Muscle layer of colon (tissue), 2 donors: ENCODE results near the gene HPCAL1.
"Not testable (repeated sequence)": the region's sequence is repeated elsewhere in the genome, so short reads cannot be mapped to it uniquely, and the experiment has no call there.

Experiments used
- H3K27ac ChIP-seq: one replicate; pipeline ENCODE4 v1.7.0; 2013; ENCODE audit warnings: low read depth, mild to moderate bottlenecking, low read length, moderate library complexity
- H3K27me3 ChIP-seq, 2 donors: one replicate each; pipeline ENCODE4 v1.7.0; 2013; ENCODE audit warnings: low read length in 2 of 2, mild to moderate bottlenecking in 2 of 2; ENCODE audit not compliant: insufficient read depth in 2 of 2, control insufficient read depth in 1 of 2
- H3K36me3 ChIP-seq: one replicate; pipeline ENCODE4 v1.7.0; 2013; ENCODE audit warnings: mild to moderate bottlenecking, low read length; ENCODE audit not compliant: insufficient read depth
- H3K4me1 ChIP-seq: one replicate; pipeline ENCODE4 v1.7.0; 2013; ENCODE audit warnings: mild to moderate bottlenecking, low read length; ENCODE audit not compliant: insufficient read depth
- H3K4me3 ChIP-seq, 2 donors: one replicate each; pipeline ENCODE4 v1.7.0; 2013; ENCODE audit warnings: low read length in 2 of 2, low read depth in 1 of 2, mild to moderate bottlenecking in 1 of 2, moderate library complexity in 1 of 2
- H3K9ac ChIP-seq: one replicate; pipeline ENCODE4 v1.7.0; 2013; ENCODE audit warnings: low read length
- H3K9me3 ChIP-seq: one replicate; pipeline ENCODE4 v1.7.0; 2013; ENCODE audit warnings: mild to moderate bottlenecking, low read length
- donor health status: abdominal sarcoma.
- donor health status: Adenocarcinoma of cecum.

HPCAL1 gene

GRCh38 chr2:10454505-10454904, 151.8 kb downstream of the HPCAL1 start:
- no peaks in the 10 kb centered on the region for H3K36me3 ChIP-seq
- peaks cover 25% of the 10 kb centered on the region for H3K4me1 ChIP-seq
- H3K4me3 ChIP-seq = no peak overlapping the region
- H3K9me3 ChIP-seq = no peaks in the 10 kb centered on the region
- no peaks in the 10 kb centered on the region for H3K27me3 ChIP-seq
- peak overlapping the region; percentile 65 for H3K27ac ChIP-seq
- H3K9ac ChIP-seq = no peak overlapping the region

- H3K27me3 ChIP-seq, H3K27ac ChIP-seq, H3K9ac ChIP-seq, H3K36me3 ChIP-seq, H3K9me3 ChIP-seq, H3K4me3 ChIP-seq: not testable (repeated sequence)
- peaks cover 21% of the 10 kb centered on the region for H3K4me1 ChIP-seq
Measured at GRCh38 chr2:10457195-10457594, 154.5 kb downstream of the HPCAL1 start.

GRCh38 chr2:10457846-10458598, 155.3 kb downstream of the HPCAL1 start:
- no peaks in the 10 kb centered on the region for H3K9me3 ChIP-seq
- H3K36me3 ChIP-seq = no peaks in the 10 kb centered on the region
- H3K4me3 ChIP-seq = no peak overlapping the region
- H3K9ac ChIP-seq = no peak overlapping the region
- no peak overlapping the region for H3K27ac ChIP-seq
- H3K27me3 ChIP-seq = no peaks in the 10 kb centered on the region
- peaks cover 21% of the 10 kb centered on the region for H3K4me1 ChIP-seq

- Histone ChIP-seq H3K9me3 (no peaks in the 10 kb centered on the region), H3K9ac (no peak overlapping the region), H3K4me1 (peaks cover 9% of the 10 kb centered on the region), H3K27me3 (no peaks in the 10 kb centered on the region), H3K4me3 (no peak overlapping the region), H3K27ac (no peak overlapping the region), H3K36me3 (no peaks in the 10 kb centered on the region)
Measured at GRCh38 chr2:10460366-10460796, 157.7 kb downstream of the HPCAL1 start.

GRCh38 chr2:10462178-10463083, 159.7 kb downstream of the HPCAL1 start:
- H3K4me1 ChIP-seq = peaks cover 9% of the 10 kb centered on the region
- H3K36me3 ChIP-seq = no peaks in the 10 kb centered on the region
- H3K4me3 ChIP-seq = no peak overlapping the region
- no peak overlapping the region for H3K9ac ChIP-seq
- no peak overlapping the region for H3K27ac ChIP-seq
- no peaks in the 10 kb centered on the region for H3K9me3 ChIP-seq
- no peaks in the 10 kb centered on the region for H3K27me3 ChIP-seq

- no peaks in the 10 kb centered on the region for H3K27me3 ChIP-seq
- H3K36me3 ChIP-seq = no peaks in the 10 kb centered on the region
- no peaks in the 10 kb centered on the region for H3K4me1 ChIP-seq
- no peaks in the 10 kb centered on the region for H3K9me3 ChIP-seq
- no peak overlapping the region for H3K9ac ChIP-seq
- no peak overlapping the region for H3K4me3 ChIP-seq
- H3K27ac ChIP-seq = no peak overlapping the region
Measured at GRCh38 chr2:10465910-10466309, 163.2 kb downstream of the HPCAL1 start.

GRCh38 chr2:10466801-10467200, 164.1 kb downstream of the HPCAL1 start:
- Histone ChIP-seq H3K4me1 (no peaks in the 10 kb centered on the region), H3K27ac (no peak overlapping the region), H3K36me3 (no peaks in the 10 kb centered on the region), H3K9me3 (no peaks in the 10 kb centered on the region), H3K4me3 (no peak overlapping the region), H3K27me3 (no peaks in the 10 kb centered on the region), H3K9ac (no peak overlapping the region)

GRCh38 chr2:10467401-10467800, 164.7 kb downstream of the HPCAL1 start:
- no peaks in the 10 kb centered on the region for H3K36me3 ChIP-seq
- H3K4me3 ChIP-seq = no peak overlapping the region
- H3K9me3 ChIP-seq = no peaks in the 10 kb centered on the region
- H3K27ac ChIP-seq = no peak overlapping the region
- no peaks in the 10 kb centered on the region for H3K27me3 ChIP-seq
- no peaks in the 10 kb centered on the region for H3K4me1 ChIP-seq
- H3K9ac ChIP-seq = no peak overlapping the region

- no peaks in the 10 kb centered on the region for H3K36me3 ChIP-seq
- no peak overlapping the region for H3K4me3 ChIP-seq
- no peak overlapping the region for H3K27ac ChIP-seq
- no peaks in the 10 kb centered on the region for H3K9me3 ChIP-seq
- H3K27me3 ChIP-seq = no peaks in the 10 kb centered on the region
- H3K9ac ChIP-seq = no peak overlapping the region
- no peaks in the 10 kb centered on the region for H3K4me1 ChIP-seq
Measured at GRCh38 chr2:10469301-10469700, 166.6 kb downstream of the HPCAL1 start.

GRCh38 chr2:10469955-10470608, 167.4 kb downstream of the HPCAL1 start:
- H3K36me3 ChIP-seq = no peaks in the 10 kb centered on the region
- H3K27me3 ChIP-seq = no peaks in the 10 kb centered on the region
- no peak overlapping the region for H3K27ac ChIP-seq
- H3K4me3 ChIP-seq = no peak overlapping the region
- no peaks in the 10 kb centered on the region for H3K4me1 ChIP-seq
- no peak overlapping the region for H3K9ac ChIP-seq
- no peaks in the 10 kb centered on the region for H3K9me3 ChIP-seq

GRCh38 chr2:10471046-10471571, 168.4 kb downstream of the HPCAL1 start:
- Histone ChIP-seq H3K27ac (no peak overlapping the region), H3K9me3 (no peaks in the 10 kb centered on the region), H3K27me3 (no peaks in the 10 kb centered on the region), H3K4me1 (no peaks in the 10 kb centered on the region), H3K9ac (no peak overlapping the region), H3K4me3 (no peak overlapping the region), H3K36me3 (no peaks in the 10 kb centered on the region)
